ENCODE results near the gene MRI1.

DNA sequence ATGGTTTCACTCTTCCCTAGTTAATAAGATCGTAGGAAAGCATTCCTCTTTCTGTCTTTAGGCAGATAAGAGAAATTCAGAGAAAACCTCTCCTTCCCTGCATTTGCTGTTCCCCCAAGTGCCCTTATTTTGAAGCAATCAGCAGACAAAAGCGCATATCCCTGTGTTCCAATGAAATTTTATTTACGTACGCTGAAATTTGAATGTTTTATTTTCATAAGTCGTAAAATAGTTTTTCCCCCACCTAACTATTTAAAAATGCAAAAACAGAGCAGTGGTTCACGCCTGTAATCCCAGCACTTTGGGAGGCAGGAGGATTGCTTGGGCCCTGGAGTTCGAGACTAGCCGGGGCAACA is 17.2 kb upstream of the MRI1 start:
- TF ChIP-seq, protein P1, sequence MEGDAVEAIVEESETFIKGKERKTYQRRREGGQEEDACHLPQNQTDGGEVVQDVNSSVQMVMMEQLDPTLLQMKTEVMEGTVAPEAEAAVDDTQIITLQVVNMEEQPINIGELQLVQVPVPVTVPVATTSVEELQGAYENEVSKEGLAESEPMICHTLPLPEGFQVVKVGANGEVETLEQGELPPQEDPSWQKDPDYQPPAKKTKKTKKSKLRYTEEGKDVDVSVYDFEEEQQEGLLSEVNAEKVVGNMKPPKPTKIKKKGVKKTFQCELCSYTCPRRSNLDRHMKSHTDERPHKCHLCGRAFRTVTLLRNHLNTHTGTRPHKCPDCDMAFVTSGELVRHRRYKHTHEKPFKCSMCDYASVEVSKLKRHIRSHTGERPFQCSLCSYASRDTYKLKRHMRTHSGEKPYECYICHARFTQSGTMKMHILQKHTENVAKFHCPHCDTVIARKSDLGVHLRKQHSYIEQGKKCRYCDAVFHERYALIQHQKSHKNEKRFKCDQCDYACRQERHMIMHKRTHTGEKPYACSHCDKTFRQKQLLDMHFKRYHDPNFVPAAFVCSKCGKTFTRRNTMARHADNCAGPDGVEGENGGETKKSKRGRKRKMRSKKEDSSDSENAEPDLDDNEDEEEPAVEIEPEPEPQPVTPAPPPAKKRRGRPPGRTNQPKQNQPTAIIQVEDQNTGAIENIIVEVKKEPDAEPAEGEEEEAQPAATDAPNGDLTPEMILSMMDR (IDR thresholded peaks at IDR 0.05): no peak
- TF ChIP-seq POLR2A (IDR thresholded peaks at IDR 0.05) (no peak), POLR2AphosphoS5 (IDR thresholded peaks at IDR 0.05) (no peak), EP300 (IDR thresholded peaks at IDR 0.05) (no peak)
